ENCODE data around the gene DTNA.

DNA sequence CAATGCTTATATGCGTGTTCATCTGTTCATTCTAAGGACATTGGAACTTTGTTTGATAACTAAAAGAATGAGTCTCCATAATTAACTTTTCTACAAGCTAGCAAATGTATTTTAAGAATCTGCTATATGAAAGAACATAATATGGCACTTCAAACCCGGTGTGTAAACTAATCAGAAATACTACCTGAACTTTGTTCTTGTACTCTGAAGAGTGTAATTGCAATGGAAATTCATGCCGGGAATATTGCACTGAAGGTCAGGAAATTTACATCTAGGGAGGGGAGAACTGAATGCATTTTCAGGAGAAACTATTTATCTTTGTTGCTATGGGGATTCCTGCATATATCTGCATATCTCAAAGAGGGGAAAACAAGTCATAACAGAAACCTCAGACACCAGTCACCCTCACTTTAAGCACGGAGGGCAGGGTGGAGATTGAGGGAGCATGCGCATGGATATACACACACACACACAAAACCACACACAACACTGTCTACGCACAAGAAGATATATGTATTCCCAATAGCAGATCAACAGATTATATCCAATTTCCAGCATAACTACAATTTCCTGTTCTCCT is 76.2 kb downstream of the DTNA start:
- TF ChIP-seq, protein P1, sequence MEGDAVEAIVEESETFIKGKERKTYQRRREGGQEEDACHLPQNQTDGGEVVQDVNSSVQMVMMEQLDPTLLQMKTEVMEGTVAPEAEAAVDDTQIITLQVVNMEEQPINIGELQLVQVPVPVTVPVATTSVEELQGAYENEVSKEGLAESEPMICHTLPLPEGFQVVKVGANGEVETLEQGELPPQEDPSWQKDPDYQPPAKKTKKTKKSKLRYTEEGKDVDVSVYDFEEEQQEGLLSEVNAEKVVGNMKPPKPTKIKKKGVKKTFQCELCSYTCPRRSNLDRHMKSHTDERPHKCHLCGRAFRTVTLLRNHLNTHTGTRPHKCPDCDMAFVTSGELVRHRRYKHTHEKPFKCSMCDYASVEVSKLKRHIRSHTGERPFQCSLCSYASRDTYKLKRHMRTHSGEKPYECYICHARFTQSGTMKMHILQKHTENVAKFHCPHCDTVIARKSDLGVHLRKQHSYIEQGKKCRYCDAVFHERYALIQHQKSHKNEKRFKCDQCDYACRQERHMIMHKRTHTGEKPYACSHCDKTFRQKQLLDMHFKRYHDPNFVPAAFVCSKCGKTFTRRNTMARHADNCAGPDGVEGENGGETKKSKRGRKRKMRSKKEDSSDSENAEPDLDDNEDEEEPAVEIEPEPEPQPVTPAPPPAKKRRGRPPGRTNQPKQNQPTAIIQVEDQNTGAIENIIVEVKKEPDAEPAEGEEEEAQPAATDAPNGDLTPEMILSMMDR (IDR thresholded peaks at IDR 0.05), result no peak
- no peak for TF ChIP-seq POLR2A (IDR thresholded peaks at IDR 0.05)

All from Peyer's patch (tissue), 4 donors.